H1 (cell line): ENCODE results near the gene SYCE3. TPM values are rescaled to one million over a fixed set of nuclear protein-coding genes. Genes with fewer than 3 reads are reported as not detected.

Experiments used
- CEBPB ChIP-seq: IDR thresholded peaks from 2 replicates; pipeline ENCODE4 v1.6.1; 2012; ENCODE audit warnings: low read depth, low read length
- HDAC2 ChIP-seq, 2 experiments: fragments of 300-600 bp in 1 of 2; sonication (generic) in 1 of 2; IDR thresholded peaks; 2 replicates each; pipeline ENCODE4 v1.6.1; 2011 to 2012; ENCODE audit warnings: low read depth in 2 of 2, low read length in 2 of 2, mild to moderate bottlenecking in 2 of 2, moderate library complexity in 2 of 2, borderline replicate concordance in 1 of 2, inconsistent platforms in 1 of 2
- JUN ChIP-seq: IDR thresholded peaks from 2 replicates; pipeline ENCODE4 v1.6.1; 2011; ENCODE audit warnings: low read depth, mild to moderate bottlenecking, improper control_type of control experiment, low read length
- POU5F1 ChIP-seq: IDR thresholded peaks from 2 replicates; pipeline ENCODE4 v1.6.1; 2011; ENCODE audit warnings: low read depth, mild to moderate bottlenecking, low read length, moderate library complexity
- RAD21 ChIP-seq, 2 experiments: IDR thresholded peaks in 1 of 2; conservative IDR thresholded peaks in 1 of 2; 2 replicates each; pipeline ENCODE4 v1.6.1; 2011; ENCODE audit warnings: low read depth in 2 of 2, low read length in 2 of 2, improper control_type of control experiment in 1 of 2, inconsistent platforms in 1 of 2, mild to moderate bottlenecking in 1 of 2, moderate library complexity in 1 of 2
- SAP30 ChIP-seq: fragments of 300-600 bp; sonication (generic); IDR thresholded peaks from 2 replicates; pipeline ENCODE4 v1.7.1; 2012; ENCODE audit warnings: low read length, moderate library complexity, mild to moderate bottlenecking, inconsistent platforms; ENCODE audit not compliant: insufficient read depth, insufficient replicate concordance
- SIN3A ChIP-seq, 2 experiments: IDR thresholded peaks in 1 of 2; conservative IDR thresholded peaks in 1 of 2; 2 replicates each; pipeline ENCODE4 v1.6.1; 2011 to 2012; ENCODE audit warnings: low read length in 2 of 2, improper control_type of control experiment in 1 of 2, low read depth in 1 of 2, mild to moderate bottlenecking in 1 of 2
- polyA plus RNA-seq, 7 experiments: library from polyadenylated mRNA; depleted of rRNA in 3 of 7; stranded (reverse) in 5 of 7; unstranded in 2 of 7; fragments of >200 nt in 5 of 7; fragments of 200-250 nt in 2 of 7; gene quantifications; 1 replicate in 5 of 7; 2 replicates in 1 of 7; 4 replicates in 1 of 7; pipeline versions ENCODE4 v1.2.1 to v1.2.3, GENCODE V29; 2011 to 2013; ENCODE audit warnings: missing spikeins in 2 of 7, mixed read lengths in 2 of 7
- total RNA-seq: library from RNA; stranded (reverse); fragmentation: NEBNext Ultra II Directional; extraction: Animal tissue kit (Norgen Biotek cat#: 25700); gene quantifications from 2 replicates; pipeline ENCODE4 v1.2.1, GENCODE V29; 2021

SYCE3 gene
- total and polyA plus RNA-seq, 2 of the 8 experiments (the other 6 are each of a cell fraction or from before 2014, with no cell fraction given), result 1.9 TPM; not detected in 1

GRCh38 chr22:50599816-50600455 lies 37.2 kb upstream of the SYCE3 start (continued):
- TF ChIP-seq SAP30 (peak; percentile 82), POU5F1 (no peak), JUN (no peak), SIN3A (conservative IDR thresholded peaks at IDR 0.05 in 1 of 2, IDR thresholded peaks at IDR 0.05 in 1 of 2; ENCODE audit: low read depth in 1 of 2, low read length in 2 of 2) (peak; percentile 100), RAD21 (IDR thresholded peaks at IDR 0.05 in 1 of 2, conservative IDR thresholded peaks at IDR 0.05 in 1 of 2; ENCODE audit: low read depth in 2 of 2, low read length in 2 of 2) (0 out of 4 replicates have a peak, but pooled peaks of 1 of the 2 experiments have one; percentile 1), HDAC2 (IDR thresholded peaks at IDR 0.05; ENCODE audit: borderline replicate concordance in 1 of 2, low read depth in 2 of 2, low read length in 2 of 2) (peak; percentile 98 to 99; a peak in 3 of 4 replicates), CEBPB (no peak)
